ENCODE measurements around the gene ALCAM.

DNA sequence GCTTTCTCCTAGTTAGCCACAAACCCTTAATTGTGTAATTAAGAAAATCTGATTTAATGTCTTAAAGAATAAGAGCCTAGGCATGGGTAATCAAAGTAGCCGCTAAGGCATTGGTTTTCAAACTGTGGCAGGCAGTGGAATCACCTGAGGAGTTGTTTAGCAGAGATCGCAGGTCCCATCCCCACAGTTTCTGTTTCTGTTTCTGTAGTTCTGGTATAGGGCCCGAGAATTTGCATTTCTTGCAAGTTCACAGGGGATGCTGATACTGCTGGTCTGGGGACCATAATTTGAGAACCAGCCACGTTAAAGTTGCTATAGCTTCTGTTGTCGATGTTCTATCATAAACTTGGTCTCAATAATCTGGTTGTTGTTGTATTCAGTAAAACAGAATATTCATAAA is 204.3 kb downstream of the ALCAM start:
- TF ChIP-seq, protein P1, sequence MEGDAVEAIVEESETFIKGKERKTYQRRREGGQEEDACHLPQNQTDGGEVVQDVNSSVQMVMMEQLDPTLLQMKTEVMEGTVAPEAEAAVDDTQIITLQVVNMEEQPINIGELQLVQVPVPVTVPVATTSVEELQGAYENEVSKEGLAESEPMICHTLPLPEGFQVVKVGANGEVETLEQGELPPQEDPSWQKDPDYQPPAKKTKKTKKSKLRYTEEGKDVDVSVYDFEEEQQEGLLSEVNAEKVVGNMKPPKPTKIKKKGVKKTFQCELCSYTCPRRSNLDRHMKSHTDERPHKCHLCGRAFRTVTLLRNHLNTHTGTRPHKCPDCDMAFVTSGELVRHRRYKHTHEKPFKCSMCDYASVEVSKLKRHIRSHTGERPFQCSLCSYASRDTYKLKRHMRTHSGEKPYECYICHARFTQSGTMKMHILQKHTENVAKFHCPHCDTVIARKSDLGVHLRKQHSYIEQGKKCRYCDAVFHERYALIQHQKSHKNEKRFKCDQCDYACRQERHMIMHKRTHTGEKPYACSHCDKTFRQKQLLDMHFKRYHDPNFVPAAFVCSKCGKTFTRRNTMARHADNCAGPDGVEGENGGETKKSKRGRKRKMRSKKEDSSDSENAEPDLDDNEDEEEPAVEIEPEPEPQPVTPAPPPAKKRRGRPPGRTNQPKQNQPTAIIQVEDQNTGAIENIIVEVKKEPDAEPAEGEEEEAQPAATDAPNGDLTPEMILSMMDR (IDR thresholded peaks at IDR 0.05; ENCODE audit: insufficient read depth, low read length): no peak
- TF ChIP-seq POLR2AphosphoS5 (IDR thresholded peaks at IDR 0.05; ENCODE audit: low read depth) (no peak), GABPA (IDR thresholded peaks at IDR 0.05; ENCODE audit: low read depth) (no peak)
- TF ChIP-seq, protein P2, sequence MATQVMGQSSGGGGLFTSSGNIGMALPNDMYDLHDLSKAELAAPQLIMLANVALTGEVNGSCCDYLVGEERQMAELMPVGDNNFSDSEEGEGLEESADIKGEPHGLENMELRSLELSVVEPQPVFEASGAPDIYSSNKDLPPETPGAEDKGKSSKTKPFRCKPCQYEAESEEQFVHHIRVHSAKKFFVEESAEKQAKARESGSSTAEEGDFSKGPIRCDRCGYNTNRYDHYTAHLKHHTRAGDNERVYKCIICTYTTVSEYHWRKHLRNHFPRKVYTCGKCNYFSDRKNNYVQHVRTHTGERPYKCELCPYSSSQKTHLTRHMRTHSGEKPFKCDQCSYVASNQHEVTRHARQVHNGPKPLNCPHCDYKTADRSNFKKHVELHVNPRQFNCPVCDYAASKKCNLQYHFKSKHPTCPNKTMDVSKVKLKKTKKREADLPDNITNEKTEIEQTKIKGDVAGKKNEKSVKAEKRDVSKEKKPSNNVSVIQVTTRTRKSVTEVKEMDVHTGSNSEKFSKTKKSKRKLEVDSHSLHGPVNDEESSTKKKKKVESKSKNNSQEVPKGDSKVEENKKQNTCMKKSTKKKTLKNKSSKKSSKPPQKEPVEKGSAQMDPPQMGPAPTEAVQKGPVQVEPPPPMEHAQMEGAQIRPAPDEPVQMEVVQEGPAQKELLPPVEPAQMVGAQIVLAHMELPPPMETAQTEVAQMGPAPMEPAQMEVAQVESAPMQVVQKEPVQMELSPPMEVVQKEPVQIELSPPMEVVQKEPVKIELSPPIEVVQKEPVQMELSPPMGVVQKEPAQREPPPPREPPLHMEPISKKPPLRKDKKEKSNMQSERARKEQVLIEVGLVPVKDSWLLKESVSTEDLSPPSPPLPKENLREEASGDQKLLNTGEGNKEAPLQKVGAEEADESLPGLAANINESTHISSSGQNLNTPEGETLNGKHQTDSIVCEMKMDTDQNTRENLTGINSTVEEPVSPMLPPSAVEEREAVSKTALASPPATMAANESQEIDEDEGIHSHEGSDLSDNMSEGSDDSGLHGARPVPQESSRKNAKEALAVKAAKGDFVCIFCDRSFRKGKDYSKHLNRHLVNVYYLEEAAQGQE (IDR thresholded peaks at IDR 0.05; ENCODE audit: insufficient replicate concordance, low read depth): no peak
